OCI-LY7 (cell line): ENCODE results near the gene OLFML3.

Experiments
- CTCF ChIP-seq: fragments of 200-600 bp; sonication (generic); conservative IDR thresholded peaks from 2 replicates; pipeline ENCODE4 v1.5.1; 2014; ENCODE audit warnings: mild to moderate bottlenecking, antibody characterized with exemption, low read length, moderate library complexity, mixed read lengths
- EZH2phosphoT487 ChIP-seq: fragments of 200-600 bp; sonication (generic); IDR thresholded peaks from 2 replicates; pipeline ENCODE4 v1.6.1; 2018; ENCODE audit warnings: low read depth, borderline replicate concordance, mild to moderate bottlenecking, mixed run types, antibody characterized with exemption, low read length, moderate library complexity, mixed read lengths

- TF ChIP-seq CTCF (no peak), EZH2phosphoT487 (no peak)
Observed at GRCh38 chr1:114026797-114027196, 47.5 kb downstream of the OLFML3 start.
